ENCODE data around the gene MRPL51. TPM values are rescaled to one million over a fixed set of nuclear protein-coding genes. Genes with fewer than 3 reads are reported as not detected.

The MRPL51 gene
- total and polyA plus RNA-seq, 2 experiments from 2014 or later = 68.3 to 301 TPM

DNA sequence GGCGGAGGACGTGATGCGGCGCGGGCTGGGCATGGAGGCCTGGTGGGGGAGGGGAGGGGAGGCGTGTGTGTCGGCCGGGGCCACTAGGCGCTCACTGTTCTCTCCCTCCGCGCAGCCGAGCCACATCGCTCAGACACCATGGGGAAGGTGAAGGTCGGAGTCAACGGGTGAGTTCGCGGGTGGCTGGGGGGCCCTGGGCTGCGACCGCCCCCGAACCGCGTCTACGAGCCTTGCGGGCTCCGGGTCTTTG lies 41.6 kb upstream of the MRPL51 start:
- H2AFZ ChIP-seq = no peak overlapping the region
- 0 to 9% methylated on average over 12 to 21 of the region's 25 CpGs for WGBS, 2 experiments (ENCODE audit: low coverage in 1 of 2, low lambda C conversion rate in 2 of 2, missing lambda C conversion rate in 2 of 2)
- peak overlapping the region; percentile 96 for H3K27ac ChIP-seq
- H3K4me2 ChIP-seq (ENCODE audit: unreplicated experiment) = peak overlapping the region; percentile 95
- H3K9ac ChIP-seq = peak overlapping the region; percentile 96
- in situ Hi-C loops (cut with MboI) = no loop called here
- H3K27me3 ChIP-seq (replicated peaks; ENCODE audit: insufficient read depth) = no peaks in the 10 kb centered on the region
- peaks cover 37% of the 10 kb centered on the region for H3K36me3 ChIP-seq (ENCODE audit: low read depth)
- peaks cover 13% of the 10 kb centered on the region for H4K20me1 ChIP-seq (ENCODE audit: insufficient read depth)
- no peak for TF ChIP-seq EZH2phosphoT487 (IDR thresholded peaks at IDR 0.05; ENCODE audit: insufficient read depth, low read depth)
- TF ChIP-seq EZH2 (IDR thresholded peaks at IDR 0.05; ENCODE audit: insufficient read depth, poor library complexity, severe bottlenecking) = no peak
- DNase-seq = no peak
- H3K9me2 ChIP-seq (ENCODE audit: insufficient read depth) = no peaks in the 10 kb centered on the region
- peak overlapping the region; percentile 96 for H3K4me3 ChIP-seq
- H3K4me1 ChIP-seq (ENCODE audit: insufficient read depth) = peaks cover 30% of the 10 kb centered on the region
- peaks cover 65% of the 10 kb centered on the region for H3F3A ChIP-seq (ENCODE audit: insufficient read depth)
- peaks cover 48% of the 10 kb centered on the region for H3K79me2 ChIP-seq (ENCODE audit: insufficient read depth)
- H3K9me3 ChIP-seq (ENCODE audit: low read depth) = no peaks in the 10 kb centered on the region

DNA sequence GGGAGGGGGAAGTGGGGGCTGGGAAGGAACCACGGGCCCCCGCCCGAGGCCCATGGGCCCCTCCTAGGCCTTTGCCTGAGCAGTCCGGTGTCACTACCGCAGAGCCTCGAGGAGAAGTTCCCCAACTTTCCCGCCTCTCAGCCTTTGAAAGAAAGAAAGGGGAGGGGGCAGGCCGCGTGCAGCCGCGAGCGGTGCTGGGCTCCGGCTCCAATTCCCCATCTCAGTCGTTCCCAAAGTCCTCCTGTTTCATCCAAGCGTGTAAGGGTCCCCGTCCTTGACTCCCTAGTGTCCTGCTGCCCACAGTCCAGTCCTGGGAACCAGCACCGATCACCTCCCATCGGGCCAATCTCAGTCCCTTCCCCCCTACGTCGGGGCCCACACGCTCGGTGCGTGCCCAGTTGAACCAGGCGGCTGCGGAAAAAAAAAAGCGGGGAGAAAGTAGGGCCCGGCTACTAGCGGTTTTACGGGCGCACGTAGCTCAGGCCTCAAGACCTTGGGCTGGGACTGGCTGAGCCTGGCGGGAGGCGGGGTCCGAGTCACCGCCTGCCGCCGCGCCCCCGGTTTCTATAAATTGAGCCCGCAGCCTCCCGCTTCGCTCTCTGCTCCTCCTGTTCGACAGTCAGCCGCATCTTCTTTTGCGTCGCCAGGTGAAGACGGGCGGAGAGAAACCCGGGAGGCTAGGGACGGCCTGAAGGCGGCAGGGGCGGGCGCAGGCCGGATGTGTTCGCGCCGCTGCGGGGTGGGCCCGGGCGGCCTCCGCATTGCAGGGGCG lies 41.0 kb upstream of the MRPL51 start, which contains the start of gene GAPDH:
Gene GAPDH (plus strand): TSS at position 595 of the 772 bp plus-strand sequence. CDS start 316 bp downstream, outside the sequence.
- peaks cover 37% of the 10 kb centered on the region for H3K36me3 ChIP-seq (ENCODE audit: low read depth)

GRCh38 chr12:6533653-6533922 lies 40.5 kb upstream of the MRPL51 start:
- TF ChIP-seq EZH2phosphoT487 (IDR thresholded peaks at IDR 0.05; ENCODE audit: insufficient read depth, low read depth) = no peak
- TF ChIP-seq EZH2 (IDR thresholded peaks at IDR 0.05; ENCODE audit: insufficient read depth, poor library complexity, severe bottlenecking) = no peak
- Histone ChIP-seq H3K9me2 (ENCODE audit: insufficient read depth) (no peaks in the 10 kb centered on the region), H3K27ac (peak overlapping the region; percentile 96), H3K4me3 (peak overlapping the region; percentile 96), H3K4me2 (ENCODE audit: unreplicated experiment) (peak overlapping the region; percentile 98), H3F3A (ENCODE audit: insufficient read depth) (peaks cover 55% of the 10 kb centered on the region), H3K36me3 (ENCODE audit: low read depth) (peaks cover 36% of the 10 kb centered on the region), H3K79me2 (ENCODE audit: insufficient read depth) (peaks cover 48% of the 10 kb centered on the region), H4K20me1 (ENCODE audit: insufficient read depth) (peaks cover 13% of the 10 kb centered on the region), H2AFZ (no peak overlapping the region; the same call in 1 of the 2 replicates), H3K4me1 (ENCODE audit: insufficient read depth) (peaks cover 29% of the 10 kb centered on the region), H3K9me3 (ENCODE audit: low read depth) (no peaks in the 10 kb centered on the region), H3K27me3 (replicated peaks; ENCODE audit: insufficient read depth) (no peaks in the 10 kb centered on the region), H3K9ac (peak overlapping the region; percentile 96)
- in situ Hi-C loops (cut with MboI) = no loop called here
- 0 to 2% methylated on average over 1 to 9 of the region's 9 CpGs for WGBS, 2 experiments (ENCODE audit: low coverage in 1 of 2, low lambda C conversion rate in 2 of 2, missing lambda C conversion rate in 2 of 2)
- no peak for DNase-seq

More for the DNA sequence above, 41.0 kb upstream of the MRPL51 start, which contains the start of gene GAPDH:
- 1% methylated on average over 54 to 61 of the region's 62 CpGs for WGBS, 2 experiments (ENCODE audit: low coverage in 1 of 2, low lambda C conversion rate in 2 of 2, missing lambda C conversion rate in 2 of 2)
- peak within 1 kb of the TSS; percentile 96 for H3K9ac ChIP-seq
- no peaks in the 10 kb centered on the region for H3K27me3 ChIP-seq (replicated peaks; ENCODE audit: insufficient read depth)
- H3K9me2 ChIP-seq (ENCODE audit: insufficient read depth) = no peaks in the 10 kb centered on the region
- H3K4me2 ChIP-seq (ENCODE audit: unreplicated experiment) = peak within 1 kb of the TSS; percentile 98
- peak within 1 kb of the TSS; percentile 96 for H3K27ac ChIP-seq
- H4K20me1 ChIP-seq (ENCODE audit: insufficient read depth) = peaks cover 13% of the 10 kb centered on the region
- peak; percentile 99 for DNase-seq
- peaks cover 48% of the 10 kb centered on the region for H3K79me2 ChIP-seq (ENCODE audit: insufficient read depth)
- peak within 1 kb of the TSS; percentile 96 for H3K4me3 ChIP-seq
- in situ Hi-C loops (cut with MboI) = no loop called here
- H3K4me1 ChIP-seq (ENCODE audit: insufficient read depth) = peaks cover 30% of the 10 kb centered on the region
- H3F3A ChIP-seq (ENCODE audit: insufficient read depth) = peaks cover 60% of the 10 kb centered on the region
- no peaks in the 10 kb centered on the region for H3K9me3 ChIP-seq (ENCODE audit: low read depth)
- TF ChIP-seq EZH2phosphoT487 (IDR thresholded peaks at IDR 0.05; ENCODE audit: insufficient read depth, low read depth) = no peak
- peak within 1 kb of the TSS; percentile 64 for H2AFZ ChIP-seq

DNA sequence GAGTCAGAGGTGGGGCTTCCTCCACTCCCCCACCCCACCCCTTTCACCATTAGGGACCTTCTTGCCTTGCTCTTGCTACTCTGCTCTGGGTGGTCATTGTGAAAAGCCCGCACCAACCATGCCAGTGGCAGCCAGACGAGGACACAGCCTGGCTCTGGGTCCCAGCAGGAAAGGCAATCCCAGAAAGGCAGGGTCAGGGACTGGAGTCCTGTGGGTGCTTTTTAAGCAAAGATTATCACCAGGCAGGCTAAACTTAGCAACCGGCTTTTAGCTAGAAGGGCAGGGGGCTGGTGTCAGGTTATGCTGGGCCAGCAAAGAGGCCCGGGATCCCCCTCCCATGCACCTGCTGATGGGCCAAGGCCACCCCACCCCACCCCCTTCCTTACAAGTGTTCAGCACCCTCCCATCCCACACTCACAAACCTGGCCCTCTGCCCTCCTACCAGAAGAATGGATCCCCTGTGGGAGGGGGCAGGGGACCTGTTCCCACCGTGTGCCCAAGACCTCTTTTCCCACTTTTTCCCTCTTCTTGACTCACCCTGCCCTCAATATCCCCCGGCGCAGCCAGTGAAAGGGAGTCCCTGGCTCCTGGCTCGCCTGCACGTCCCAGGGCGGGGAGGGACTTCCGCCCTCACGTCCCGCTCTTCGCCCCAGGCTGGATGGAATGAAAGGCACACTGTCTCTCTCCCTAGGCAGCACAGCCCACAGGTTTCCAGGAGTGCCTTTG lies 40.0 kb upstream of the MRPL51 start:
- 1 to 2% methylated on average over 14 of the region's 14 CpGs for WGBS, 2 experiments (ENCODE audit: low coverage in 1 of 2, low lambda C conversion rate in 2 of 2, missing lambda C conversion rate in 2 of 2)

More for the DNA sequence above, 40.0 kb upstream of the MRPL51 start:
- Histone ChIP-seq H3K79me2 (ENCODE audit: insufficient read depth) (peaks cover 45% of the 10 kb centered on the region), H3K27me3 (replicated peaks; ENCODE audit: insufficient read depth) (no peaks in the 10 kb centered on the region), H3K9ac (peak overlapping the region; percentile 96), H3K9me3 (ENCODE audit: low read depth) (no peaks in the 10 kb centered on the region), H3K27ac (peak overlapping the region; percentile 96), H3F3A (ENCODE audit: insufficient read depth) (peaks cover 50% of the 10 kb centered on the region), H4K20me1 (ENCODE audit: insufficient read depth) (peaks cover 13% of the 10 kb centered on the region), H3K4me1 (ENCODE audit: insufficient read depth) (peaks cover 26% of the 10 kb centered on the region), H3K4me3 (peak overlapping the region; percentile 96), H3K9me2 (ENCODE audit: insufficient read depth) (no peaks in the 10 kb centered on the region), H2AFZ (no peak overlapping the region; the same call in 1 of the 2 replicates), H3K36me3 (ENCODE audit: low read depth) (peaks cover 31% of the 10 kb centered on the region), H3K4me2 (ENCODE audit: unreplicated experiment) (peak overlapping the region; percentile 98)
- no peak for TF ChIP-seq EZH2 (IDR thresholded peaks at IDR 0.05; ENCODE audit: insufficient read depth, poor library complexity, severe bottlenecking)
- TF ChIP-seq EZH2phosphoT487 (IDR thresholded peaks at IDR 0.05; ENCODE audit: insufficient read depth, low read depth) = no peak
- in situ Hi-C loops (cut with MboI) = no loop called here
- peak; percentile 87 for DNase-seq
